ENCODE data around the gene WNT7B. TPM values are rescaled to one million over a fixed set of nuclear protein-coding genes. Genes with fewer than 3 reads are reported as not detected.

WNT7B gene
- total and polyA plus RNA-seq, 2 donors (not counting 1 experiment from before 2014, with no cell fraction given): 0.22 to 0.67 TPM

- ATAC-seq (ENCODE audit: low read depth): no peak
These were observed 30.3 kb upstream of the WNT7B start for GRCh38 chr22:46007003-46007847.

More at GRCh38 chr22:46007003-46007847, 30.3 kb upstream of the WNT7B start:
- Histone ChIP-seq H4K20me1 (ENCODE audit: control insufficient read depth, insufficient read depth, low read length, poor library complexity, severe bottlenecking) (no peaks in the 10 kb centered on the region), H2AFZ (ENCODE audit: insufficient read depth, low read depth, low read length, poor library complexity, severe bottlenecking) (no peak overlapping the region), H3K4me3 (ENCODE audit: control extremely low read depth in 1 of 5, extremely low read depth in 1 of 5, insufficient read depth in 1 of 5, low read depth in 2 of 5, low read length in 4 of 5) (no peak overlapping the region), H3K27ac (ENCODE audit: low read length in 2 of 2) (no peak overlapping the region), H3K27me3 (replicated peaks in 1 of 4; ENCODE audit: control extremely low read depth in 1 of 4, control insufficient read depth in 3 of 4, insufficient read depth in 4 of 4, low read length in 3 of 4) (peaks cover 0 to 13% (median 0%) of the 10 kb centered on the region in 4 experiments), H3K9ac (ENCODE audit: low read length) (no peak overlapping the region), H3K79me2 (ENCODE audit: control insufficient read depth, insufficient read depth, low read length) (no peaks in the 10 kb centered on the region), H3K9me3 (ENCODE audit: control extremely low read depth in 1 of 3, control insufficient read depth in 2 of 3, insufficient read depth in 1 of 3, low read length in 2 of 3) (peaks cover 0 to 11% (median 9%) of the 10 kb centered on the region in 3 donors), H3K36me3 (replicated peaks in 1 of 2; ENCODE audit: control extremely low read depth in 1 of 2, control insufficient read depth in 1 of 2, extremely low read depth in 1 of 2, insufficient read depth in 2 of 2, low read length in 1 of 2) (no peaks in the 10 kb centered on the region), H3K4me1 (ENCODE audit: control insufficient read depth in 2 of 2, insufficient read depth in 2 of 2, low read length in 2 of 2) (peaks cover 3 to 10% of the 10 kb centered on the region in 2 donors), H3K4me2 (replicated peaks; ENCODE audit: low read depth, low read length, poor library complexity, severe bottlenecking) (no peak overlapping the region)
- no peak for TF ChIP-seq EZH2 (IDR thresholded peaks at IDR 0.05; ENCODE audit: borderline replicate concordance, insufficient read depth, low read depth, low read length, poor library complexity, severe bottlenecking)
- TF ChIP-seq CTCF (IDR thresholded peaks at IDR 0.05): no peak
- CTCF ChIA-PET: interaction anchor here (0.7 to 20.6 kb wide), 45 partner anchors 8 to 675 kb away, joined by 3 to 533 read pairs (median 5); partner anchors contain the start of gene GTSE1
- intact Hi-C loops (cut with micrococcal nuclease): no loop called here
- DNase-seq: no peak
- Mint-ChIP-seq H3K4me3 (no peak overlapping the region), H3K27ac (no peak overlapping the region), H3K4me1 (peaks cover 6% of the 10 kb centered on the region), H3K9me3 (ENCODE audit: insufficient read depth) (peaks cover 7% of the 10 kb centered on the region), H3K27me3 (no peaks in the 10 kb centered on the region)
- 61% methylated on average over 36 of the region's 36 CpGs for WGBS (ENCODE audit: insufficient coverage)
- POLR2A ChIA-PET: interaction anchor here (0.9 to 1.1 kb wide), 3 partner anchors 29 to 110 kb away, joined by 3 to 10 read pairs (median 6); no protein-coding TSS in a partner anchor

All from B cell (primary cell).